ENCODE data around the gene SPTBN2.

GRCh38 chr11:66636411-66636810 is 92.6 kb downstream of the SPTBN2 start:
- TF ChIP-seq CTCF (IDR thresholded peaks at IDR 0.05), result no peak
- no peak for TF ChIP-seq POLR2AphosphoS5 (IDR thresholded peaks at IDR 0.05)

All from suprapubic skin (tissue), 3 donors.